IMR-90 (cell line): ENCODE data around the gene SRCIN1. TPM values are rescaled to one million over a fixed set of nuclear protein-coding genes. Genes with fewer than 3 reads are reported as not detected.

Experiments used
- ATAC-seq: fragments of 200-7000 bp; cut with Tn5 transposase; 2 replicates; pipeline ENCODE4 v1.9.1; 2020; ENCODE audit warnings: low read depth, mild to moderate bottlenecking, moderate library complexity
- BruUV-seq: library from RNA; stranded (reverse); fragments of 400-500 nt; replicated peaks from 2 replicates; lab custom pipeline; 2021; lab: Mats Ljungman, UMichigan
- CTCF ChIA-PET: fragments of 300-600 bp; formaldehyde crosslinking; extraction: SDS; loops from one replicate; lab custom pipeline; 2021; ENCODE audit warnings: antibody characterized with exemption; lab: Yijun Ruan, JAX
- POLR2A ChIA-PET: fragments of 300-600 bp; sonication (Branson Sonifier 250); formaldehyde crosslinking; loops from one replicate; lab custom pipeline; 2022; ENCODE audit warnings: antibody characterized with exemption; ENCODE audit not compliant: unreplicated experiment; lab: Charles Lee
- DNase-seq: peaks from one replicate; pipeline ENCODE4 v3.0.0; 2013
- H2AFZ ChIP-seq: replicated peaks from 2 replicates; pipeline ENCODE3; 2013; ENCODE audit warnings: low read length, mild to moderate bottlenecking; ENCODE audit not compliant: poor library complexity
- H2AK5ac ChIP-seq: 2 replicates; pipeline ENCODE4 v1.6.1; 2013; ENCODE audit warnings: low read depth, low read length, inconsistent platforms
- H2AK9ac ChIP-seq: replicated peaks from 2 replicates; pipeline ENCODE3; 2013; ENCODE audit warnings: mild to moderate bottlenecking, low read depth, low read length, moderate library complexity; ENCODE audit not compliant: poor library complexity
- H2BK120ac ChIP-seq: 2 replicates; pipeline ENCODE4 v1.6.1; 2013; ENCODE audit warnings: low read depth, low read length, inconsistent platforms
- H2BK15ac ChIP-seq: 3 replicates; pipeline ENCODE4 v1.6.1; 2013; ENCODE audit warnings: low read depth, low read length, inconsistent platforms
- H2BK20ac ChIP-seq: 2 replicates; pipeline ENCODE4 v1.6.1; 2013; ENCODE audit warnings: low read depth, mild to moderate bottlenecking, inconsistent platforms, low read length, moderate library complexity
- H2BK5ac ChIP-seq: 2 replicates; pipeline ENCODE4 v1.6.1; 2013; ENCODE audit warnings: mild to moderate bottlenecking, low read depth, low read length, inconsistent platforms; ENCODE audit not compliant: poor library complexity, severe bottlenecking
- H3K14ac ChIP-seq: replicated peaks from 2 replicates; pipeline ENCODE4 v1.6.1; 2013; ENCODE audit warnings: low read depth, low read length, inconsistent platforms
- H3K18ac ChIP-seq: 2 replicates; pipeline ENCODE4 v1.6.1; 2013; ENCODE audit warnings: low read depth, low read length, control low read depth
- H3K23ac ChIP-seq: 2 replicates; pipeline ENCODE4 v1.6.1; 2013; ENCODE audit warnings: low read depth, low read length, inconsistent platforms
- H3K27ac ChIP-seq: 2 replicates; pipeline ENCODE4 v1.5.1; 2013; ENCODE audit warnings: mild to moderate bottlenecking, control low read depth, low read length; ENCODE audit not compliant: insufficient read depth
- H3K27me3 ChIP-seq: 2 replicates; pipeline ENCODE4 v1.6.1; 2013; ENCODE audit warnings: low read length; ENCODE audit not compliant: control insufficient read depth, insufficient read depth
- H3K36me3 ChIP-seq: 2 replicates; pipeline ENCODE4 v1.6.1; 2013; ENCODE audit warnings: low read length, mixed read lengths; ENCODE audit not compliant: control insufficient read depth, insufficient read depth
- H3K4ac ChIP-seq: 2 replicates; pipeline ENCODE4 v1.6.1; 2013; ENCODE audit warnings: low read depth, low read length, inconsistent platforms
- H3K4me1 ChIP-seq: 2 replicates; pipeline ENCODE4 v1.6.1; 2013; ENCODE audit warnings: low read length, mixed read lengths; ENCODE audit not compliant: control insufficient read depth, insufficient read depth
- H3K4me2 ChIP-seq: 2 replicates; pipeline ENCODE4 v1.6.1; 2013; ENCODE audit warnings: low read depth, mild to moderate bottlenecking, control low read depth, low read length, moderate library complexity
- H3K4me3 ChIP-seq: 2 replicates; pipeline ENCODE4 v1.5.1; 2013; ENCODE audit warnings: low read depth, mild to moderate bottlenecking, control low read depth, low read length, moderate library complexity; ENCODE audit not compliant: insufficient read depth
- H3K56ac ChIP-seq: 2 replicates; pipeline ENCODE4 v1.6.1; 2013; ENCODE audit warnings: low read length, inconsistent platforms; ENCODE audit not compliant: insufficient read depth; ENCODE audit errors: extremely low read depth
- H3K79me1 ChIP-seq, 2 experiments: 2 replicates each; pipeline ENCODE4 v1.6.1; 2013; ENCODE audit warnings: low read length in 2 of 2, inconsistent platforms in 1 of 2, low read depth in 1 of 2
- H3K9ac ChIP-seq: 2 replicates; pipeline ENCODE4 v1.6.1; 2013; ENCODE audit warnings: low read depth, low read length, control low read depth
- H3K9me1 ChIP-seq: 2 replicates; pipeline ENCODE4 v1.6.1; 2013; ENCODE audit warnings: low read length, inconsistent platforms; ENCODE audit not compliant: insufficient read depth
- H3K9me3 ChIP-seq: 2 replicates; pipeline ENCODE4 v1.6.1; 2013; ENCODE audit warnings: low read length; ENCODE audit not compliant: control insufficient read depth, insufficient read depth
- H4K20me1 ChIP-seq: 2 replicates; pipeline ENCODE4 v1.6.1; 2013; ENCODE audit warnings: low read length, inconsistent platforms; ENCODE audit not compliant: insufficient read depth
- H4K5ac ChIP-seq: 2 replicates; pipeline ENCODE4 v1.6.1; 2013; ENCODE audit warnings: mild to moderate bottlenecking, low read depth, low read length, control low read depth
- H4K8ac ChIP-seq, 2 experiments: 2 replicates each; pipeline ENCODE4 v1.6.1; 2013; ENCODE audit warnings: low read depth in 2 of 2, low read length in 2 of 2, control low read depth in 1 of 2, inconsistent platforms in 1 of 2
- H4K91ac ChIP-seq: 2 replicates; pipeline ENCODE4 v1.6.1; 2013; ENCODE audit warnings: low read depth, low read length, inconsistent platforms; ENCODE audit not compliant: insufficient read depth
- BHLHE40 ChIP-seq: fragments of 150-350 bp; IDR thresholded peaks from 2 replicates; pipeline ENCODE4 v1.6.1; 2016; ENCODE audit warnings: mild to moderate bottlenecking, low read depth, low read length
- CEBPB ChIP-seq: IDR thresholded peaks from 2 replicates; pipeline ENCODE4 v1.6.1; 2012; ENCODE audit warnings: low read depth, low read length, improper control_type of control experiment
- CHD1 ChIP-seq: IDR thresholded peaks from 2 replicates; pipeline ENCODE4 v1.6.1; 2012; ENCODE audit warnings: low read depth, low read length, improper control_type of control experiment
- FOS ChIP-seq: fragments of 150-350 bp; IDR thresholded peaks from 2 replicates; pipeline ENCODE4 v1.6.1; 2016; ENCODE audit warnings: low read depth, low read length
- MAFK ChIP-seq: IDR thresholded peaks from 2 replicates; pipeline ENCODE4 v1.6.1; 2012; ENCODE audit warnings: low read depth, low read length, improper control_type of control experiment
- MAZ ChIP-seq: IDR thresholded peaks from 2 replicates; pipeline ENCODE4 v1.6.1; 2012; ENCODE audit warnings: low read depth, mild to moderate bottlenecking, low read length, improper control_type of control experiment, moderate library complexity, borderline replicate concordance
- MXI1 ChIP-seq: IDR thresholded peaks from 2 replicates; pipeline ENCODE4 v1.6.1; 2012; ENCODE audit warnings: low read depth, mild to moderate bottlenecking, low read length, moderate library complexity, borderline replicate concordance
- NFE2L2 ChIP-seq: fragments of 150-350 bp; IDR thresholded peaks from 2 replicates; pipeline ENCODE4 v1.6.1; 2016; ENCODE audit warnings: low read depth, mild to moderate bottlenecking, low read length
- POLR2A ChIP-seq: IDR thresholded peaks from 2 replicates; pipeline ENCODE4 v1.6.1; 2012; ENCODE audit warnings: mild to moderate bottlenecking, low read depth, low read length
- RAD21 ChIP-seq: IDR thresholded peaks from 2 replicates; pipeline ENCODE4 v1.6.1; 2012; ENCODE audit warnings: low read length, improper control_type of control experiment
- RCOR1 ChIP-seq: IDR thresholded peaks from 2 replicates; pipeline ENCODE4 v1.6.1; 2012; ENCODE audit warnings: mild to moderate bottlenecking, low read length, improper control_type of control experiment; ENCODE audit not compliant: insufficient replicate concordance
- RFX5 ChIP-seq: IDR thresholded peaks from 2 replicates; pipeline ENCODE4 v1.8.0; 2012; ENCODE audit warnings: low read depth, mild to moderate bottlenecking, low read length, moderate library complexity
- SMC3 ChIP-seq: fragments of 150-350 bp; IDR thresholded peaks from 2 replicates; pipeline ENCODE4 v1.6.1; 2016; ENCODE audit warnings: low read depth, mild to moderate bottlenecking, antibody characterized with exemption, low read length, moderate library complexity
- WGBS, 2 experiments: methylation state at CpG; one replicate each; pipeline versions ENCODE4 v1.1.5 to v1.1.7; 2013; ENCODE audit warnings: missing lambda C conversion rate in 2 of 2; ENCODE audit not compliant: insufficient read length in 1 of 2; ENCODE audit errors: extremely low coverage in 2 of 2; 5-methylcytosine and 5-hydroxymethylcytosine counted together
- dilution Hi-C: fragments of 300-500 bp; cut with HindIII; formaldehyde crosslinking; loops from one replicate; pipeline ENCODE4 v1.14.3; 2018; ENCODE audit warnings: low sequenced_read_pairs; ENCODE audit not compliant: unreplicated experiment
- in situ Hi-C: fragments of 300-500 bp; cut with MboI; formaldehyde crosslinking; loops from 3 replicates; pipeline ENCODE4 v1.14.3; 2019; ENCODE audit warnings: low sequenced_read_pairs, inconsistent platforms, mixed read lengths
- intact Hi-C: fragments of 100-400 bp; cut with micrococcal nuclease; formaldehyde crosslinking; loops from 2 replicates; pipeline ENCODE4 v1.10.0; 2022
- polyA plus RNA-seq, 3 experiments: library from polyadenylated mRNA; depleted of rRNA; stranded (reverse); fragments of >200 nt; gene quantifications; 2 replicates each; pipeline ENCODE4 v1.2.3, GENCODE V29; 2012; ENCODE audit warnings: low replicate concordance in 1 of 3
- total RNA-seq: library from RNA; depleted of rRNA; stranded (reverse); fragments of >200 nt; gene quantifications from 2 replicates; pipeline ENCODE4 v1.2.3, GENCODE V29; 2012
- TF ChIP-seq, protein P1 (sequence below): conservative IDR thresholded peaks from 2 replicates; pipeline ENCODE4 v1.5.1; 2012; ENCODE audit warnings: mild to moderate bottlenecking, low read depth, low read length, improper control_type of control experiment
- TF ChIP-seq, protein P2 (sequence below): fragments of 150-350 bp; IDR thresholded peaks from 2 replicates; pipeline ENCODE4 v1.6.1; 2016; ENCODE audit warnings: low read depth, mild to moderate bottlenecking, low read length, moderate library complexity, borderline replicate concordance

Gene SRCIN1
- total and polyA plus RNA-seq, 2 of the 4 experiments (the other 2 are of a cell fraction), result not detected

DNA sequence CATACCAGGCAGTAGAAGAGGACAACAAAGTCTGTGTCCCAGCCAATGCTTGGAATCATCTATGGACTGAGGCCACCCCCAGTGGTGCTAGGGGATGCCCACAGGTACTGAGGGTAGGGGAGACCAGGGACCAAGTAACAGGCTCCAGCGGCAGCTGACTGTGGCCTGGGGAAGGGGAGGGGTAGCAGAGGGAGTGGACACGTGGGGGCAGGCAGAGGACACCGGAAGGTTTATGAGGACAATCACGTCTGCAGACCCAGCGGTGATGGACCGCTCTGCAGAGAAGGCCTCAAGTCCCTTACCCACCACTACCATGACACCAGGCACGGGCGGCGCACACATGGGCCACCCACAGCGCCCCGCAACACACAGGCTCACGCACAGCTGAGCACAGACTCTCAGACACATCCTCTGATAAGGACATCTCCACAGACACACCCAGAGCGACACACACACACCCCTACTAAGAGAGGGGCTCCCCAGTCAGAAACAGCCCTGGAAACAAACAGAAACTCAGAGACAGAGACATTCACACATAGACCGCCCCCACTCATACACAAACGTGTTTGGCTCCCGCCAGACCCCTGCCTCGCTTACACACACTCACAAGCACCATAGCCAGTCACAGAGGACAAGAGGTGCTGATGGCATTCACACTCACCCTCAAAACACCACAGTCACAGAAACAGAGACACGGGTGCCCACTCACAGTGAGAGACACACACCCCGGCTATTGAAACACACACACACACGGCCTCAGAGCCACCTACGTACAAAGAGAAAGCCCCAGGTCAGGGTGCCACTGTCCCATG, 35.8 kb downstream of the SRCIN1 start:
- H3K4ac ChIP-seq, result no peak overlapping the region
- H2AFZ ChIP-seq, result no peak overlapping the region
- 47% methylated on average over 9 of the region's 21 CpGs; no CpG with 5 or more reads in 1 of the 2 experiments for WGBS, 2 experiments
- no peak overlapping the region for H4K5ac ChIP-seq
- H3K56ac ChIP-seq, result no peak overlapping the region
- H3K27ac ChIP-seq, result no peak overlapping the region
- H3K4me1 ChIP-seq, result no peaks in the 10 kb centered on the region
- peaks cover 1% of the 10 kb centered on the region; the same call in 1 of the 2 replicates for H3K9me3 ChIP-seq
- no peak overlapping the region for H2AK5ac ChIP-seq
- no peak overlapping the region for H3K23ac ChIP-seq
- H2AK9ac ChIP-seq, result no peak overlapping the region
- H3K18ac ChIP-seq, result no peak overlapping the region
- peaks cover 5% of the 10 kb centered on the region; the same call in 1 of the 2 replicates for H4K20me1 ChIP-seq
- no peaks in the 10 kb centered on the region for H3K79me1 ChIP-seq
- H3K9ac ChIP-seq, result no peak overlapping the region
- no peak for ATAC-seq
- H3K4me2 ChIP-seq, result no peak overlapping the region
- H2BK15ac ChIP-seq, result no peak overlapping the region
- H3K14ac ChIP-seq, result no peak overlapping the region
- no peak overlapping the region for H4K8ac ChIP-seq
- H3K27me3 ChIP-seq, result peaks cover 96% of the 10 kb centered on the region
- H3K4me3 ChIP-seq, result no peak overlapping the region
- H4K91ac ChIP-seq, result no peak overlapping the region
- H2BK5ac ChIP-seq, result no peak overlapping the region
- in situ Hi-C loops, result loop anchor here (10.0 kb wide), 1 partner anchor 95 kb away; no protein-coding TSS in a partner anchor
- no peaks in the 10 kb centered on the region for H3K36me3 ChIP-seq
- no peak overlapping the region for H2BK20ac ChIP-seq
- intact Hi-C loops, result no loop called here
- CTCF ChIA-PET, result no interaction called here
- dilution Hi-C loops, result no loop called here
- BruUV-seq, result no TSS peak
- POLR2A ChIA-PET, result no interaction called here
- no peak overlapping the region for H2BK120ac ChIP-seq
- DNase-seq, result no peak
- H3K9me1 ChIP-seq, result no peaks in the 10 kb centered on the region
- TF ChIP-seq, protein P1, sequence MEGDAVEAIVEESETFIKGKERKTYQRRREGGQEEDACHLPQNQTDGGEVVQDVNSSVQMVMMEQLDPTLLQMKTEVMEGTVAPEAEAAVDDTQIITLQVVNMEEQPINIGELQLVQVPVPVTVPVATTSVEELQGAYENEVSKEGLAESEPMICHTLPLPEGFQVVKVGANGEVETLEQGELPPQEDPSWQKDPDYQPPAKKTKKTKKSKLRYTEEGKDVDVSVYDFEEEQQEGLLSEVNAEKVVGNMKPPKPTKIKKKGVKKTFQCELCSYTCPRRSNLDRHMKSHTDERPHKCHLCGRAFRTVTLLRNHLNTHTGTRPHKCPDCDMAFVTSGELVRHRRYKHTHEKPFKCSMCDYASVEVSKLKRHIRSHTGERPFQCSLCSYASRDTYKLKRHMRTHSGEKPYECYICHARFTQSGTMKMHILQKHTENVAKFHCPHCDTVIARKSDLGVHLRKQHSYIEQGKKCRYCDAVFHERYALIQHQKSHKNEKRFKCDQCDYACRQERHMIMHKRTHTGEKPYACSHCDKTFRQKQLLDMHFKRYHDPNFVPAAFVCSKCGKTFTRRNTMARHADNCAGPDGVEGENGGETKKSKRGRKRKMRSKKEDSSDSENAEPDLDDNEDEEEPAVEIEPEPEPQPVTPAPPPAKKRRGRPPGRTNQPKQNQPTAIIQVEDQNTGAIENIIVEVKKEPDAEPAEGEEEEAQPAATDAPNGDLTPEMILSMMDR, result no peak
- no peak for TF ChIP-seq SMC3
- TF ChIP-seq, protein P2, sequence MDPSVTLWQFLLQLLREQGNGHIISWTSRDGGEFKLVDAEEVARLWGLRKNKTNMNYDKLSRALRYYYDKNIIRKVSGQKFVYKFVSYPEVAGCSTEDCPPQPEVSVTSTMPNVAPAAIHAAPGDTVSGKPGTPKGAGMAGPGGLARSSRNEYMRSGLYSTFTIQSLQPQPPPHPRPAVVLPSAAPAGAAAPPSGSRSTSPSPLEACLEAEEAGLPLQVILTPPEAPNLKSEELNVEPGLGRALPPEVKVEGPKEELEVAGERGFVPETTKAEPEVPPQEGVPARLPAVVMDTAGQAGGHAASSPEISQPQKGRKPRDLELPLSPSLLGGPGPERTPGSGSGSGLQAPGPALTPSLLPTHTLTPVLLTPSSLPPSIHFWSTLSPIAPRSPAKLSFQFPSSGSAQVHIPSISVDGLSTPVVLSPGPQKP, result no peak
- TF ChIP-seq CEBPB, result no peak
- no peak for TF ChIP-seq MAZ
- TF ChIP-seq RCOR1, result no peak
- TF ChIP-seq FOS, result no peak
- no peak for TF ChIP-seq NFE2L2
- TF ChIP-seq RFX5, result no peak
- TF ChIP-seq MAFK, result no peak
- no peak for TF ChIP-seq POLR2A
- no peak for TF ChIP-seq MXI1
- TF ChIP-seq BHLHE40, result no peak
- no peak for TF ChIP-seq CHD1
- TF ChIP-seq RAD21, result no peak
